ENCODE data around the gene TMEM33. TPM values are rescaled to one million over a fixed set of nuclear protein-coding genes. Genes with fewer than 3 reads are reported as not detected.
A peak's percentile ranks its signal among the peaks of the same experiment; 100 is the strongest.

TMEM33 gene
- total RNA-seq, 1 donor from 2014 or later = 63.7 TPM

DNA sequence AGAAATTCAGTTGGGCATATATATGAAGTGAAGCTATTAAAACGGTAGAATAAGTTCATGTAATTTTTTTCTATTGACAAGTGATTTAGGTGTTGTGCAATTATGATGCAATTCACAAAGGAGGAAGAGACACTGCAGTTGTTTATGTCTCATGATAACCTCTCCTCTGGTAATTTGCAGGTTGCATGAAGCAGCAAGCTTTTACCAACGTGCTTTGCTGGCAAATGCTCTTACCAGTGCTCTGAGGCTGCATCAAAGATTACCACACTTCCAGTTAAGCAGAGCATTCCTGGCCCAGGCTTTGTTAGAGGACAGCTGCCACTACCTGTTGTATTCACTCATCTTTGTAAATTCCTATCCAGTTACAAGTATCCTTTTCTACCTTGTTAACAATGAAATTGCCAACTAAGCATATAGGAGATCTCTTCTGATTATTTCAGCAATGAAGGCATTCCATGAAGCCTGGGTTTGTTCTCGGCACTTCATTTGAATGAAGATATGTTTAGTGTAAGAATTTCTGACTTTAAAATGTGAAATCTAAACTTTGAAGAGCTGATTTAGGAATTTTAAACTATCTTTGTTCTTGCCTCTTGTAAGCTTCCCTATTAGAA lies 3.9 kb downstream of the TMEM33 start:
- no peak for DNase-seq (ENCODE audit: low spot score, unreplicated experiment)
- peaks cover 9% of the 10 kb centered on the region for H3K36me3 Mint-ChIP-seq (ENCODE audit: insufficient read depth)
- peaks cover 24% of the 10 kb centered on the region for H3K4me1 Mint-ChIP-seq (ENCODE audit: low read depth)
- no peak overlapping the region for H3K27ac Mint-ChIP-seq
- H3K27me3 Mint-ChIP-seq = no peaks in the 10 kb centered on the region
- no peak for TF ChIP-seq CTCF (IDR thresholded peaks at IDR 0.05; ENCODE audit: unreplicated experiment)
- peaks cover 5% of the 10 kb centered on the region for H3K9me3 Mint-ChIP-seq (ENCODE audit: low read depth)
- H3K4me3 Mint-ChIP-seq (ENCODE audit: low read depth) = no peak overlapping the region

DNA sequence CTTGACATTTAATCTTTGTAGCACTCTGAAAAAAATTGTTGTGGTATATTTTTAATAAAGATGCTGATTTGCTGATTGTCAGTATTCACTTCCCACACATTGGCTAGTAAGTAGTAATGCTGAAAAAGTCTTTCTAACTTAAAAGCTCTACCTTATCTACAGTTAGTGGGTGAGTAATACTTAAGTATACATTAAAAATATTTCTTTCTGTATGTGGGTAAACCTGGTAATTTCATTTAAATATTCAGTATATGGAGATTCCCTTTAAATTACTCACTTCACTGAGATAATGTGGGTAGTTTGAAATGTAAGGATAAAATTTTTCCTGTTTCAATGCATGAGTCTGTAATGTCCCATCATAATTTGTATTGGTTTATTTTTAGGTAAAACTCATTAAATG lies 5.6 kb downstream of the TMEM33 start:
- Mint-ChIP-seq H3K27ac (no peak overlapping the region), H3K4me1 (ENCODE audit: low read depth) (peaks cover 13% of the 10 kb centered on the region), H3K27me3 (no peaks in the 10 kb centered on the region), H3K4me3 (ENCODE audit: low read depth) (no peak overlapping the region), H3K36me3 (ENCODE audit: insufficient read depth) (peaks cover 9% of the 10 kb centered on the region), H3K9me3 (ENCODE audit: low read depth) (no peaks in the 10 kb centered on the region)
- no peak for DNase-seq (ENCODE audit: low spot score, unreplicated experiment)
- TF ChIP-seq CTCF (IDR thresholded peaks at IDR 0.05; ENCODE audit: unreplicated experiment) = no peak

- H3K4me1 Mint-ChIP-seq (ENCODE audit: low read depth) = no peaks in the 10 kb centered on the region
- H3K9me3 Mint-ChIP-seq (ENCODE audit: low read depth) = no peaks in the 10 kb centered on the region
- H3K36me3 Mint-ChIP-seq (ENCODE audit: insufficient read depth) = peaks cover 9% of the 10 kb centered on the region
- H3K4me3 Mint-ChIP-seq (ENCODE audit: low read depth) = no peak overlapping the region
- TF ChIP-seq CTCF (IDR thresholded peaks at IDR 0.05; ENCODE audit: unreplicated experiment) = no peak
- H3K27ac Mint-ChIP-seq = no peak overlapping the region
- no peak for DNase-seq (ENCODE audit: low spot score, unreplicated experiment)
- H3K27me3 Mint-ChIP-seq = no peaks in the 10 kb centered on the region
These were observed 8.3 kb downstream of the TMEM33 start for GRCh38 chr4:41943506-41943905.

GRCh38 chr4:41944089-41944488 lies 8.9 kb downstream of the TMEM33 start:
- no peak overlapping the region for H3K27ac Mint-ChIP-seq
- H3K27me3 Mint-ChIP-seq = no peaks in the 10 kb centered on the region
- H3K36me3 Mint-ChIP-seq (ENCODE audit: insufficient read depth) = peaks cover 7% of the 10 kb centered on the region
- no peaks in the 10 kb centered on the region for H3K9me3 Mint-ChIP-seq (ENCODE audit: low read depth)
- DNase-seq (ENCODE audit: low spot score, unreplicated experiment) = no peak
- H3K4me1 Mint-ChIP-seq (ENCODE audit: low read depth) = no peaks in the 10 kb centered on the region
- no peak overlapping the region for H3K4me3 Mint-ChIP-seq (ENCODE audit: low read depth)
- TF ChIP-seq CTCF (IDR thresholded peaks at IDR 0.05; ENCODE audit: unreplicated experiment) = no peak

- Mint-ChIP-seq H3K9me3 (ENCODE audit: low read depth) (no peaks in the 10 kb centered on the region), H3K27ac (peak overlapping the region; percentile 1), H3K4me1 (ENCODE audit: low read depth) (no peaks in the 10 kb centered on the region), H3K27me3 (no peaks in the 10 kb centered on the region), H3K4me3 (ENCODE audit: low read depth) (no peak overlapping the region), H3K36me3 (ENCODE audit: insufficient read depth) (peaks cover 6% of the 10 kb centered on the region)
- no peak for TF ChIP-seq CTCF (IDR thresholded peaks at IDR 0.05; ENCODE audit: unreplicated experiment)
- no peak for DNase-seq (ENCODE audit: low spot score, unreplicated experiment)
These were observed 14.3 kb downstream of the TMEM33 start for GRCh38 chr4:41949531-41949930.
